ENCODE results near the gene L3MBTL4. TPM values are rescaled to one million over a fixed set of nuclear protein-coding genes. Genes with fewer than 3 reads are reported as not detected.
"Not testable (repeated sequence)": the region's sequence is repeated elsewhere in the genome, so short reads cannot be mapped to it uniquely, and the experiment has no call there.

The L3MBTL4 gene
- total RNA-seq, 1 donor from 2014 or later = 0.59 TPM

DNA sequence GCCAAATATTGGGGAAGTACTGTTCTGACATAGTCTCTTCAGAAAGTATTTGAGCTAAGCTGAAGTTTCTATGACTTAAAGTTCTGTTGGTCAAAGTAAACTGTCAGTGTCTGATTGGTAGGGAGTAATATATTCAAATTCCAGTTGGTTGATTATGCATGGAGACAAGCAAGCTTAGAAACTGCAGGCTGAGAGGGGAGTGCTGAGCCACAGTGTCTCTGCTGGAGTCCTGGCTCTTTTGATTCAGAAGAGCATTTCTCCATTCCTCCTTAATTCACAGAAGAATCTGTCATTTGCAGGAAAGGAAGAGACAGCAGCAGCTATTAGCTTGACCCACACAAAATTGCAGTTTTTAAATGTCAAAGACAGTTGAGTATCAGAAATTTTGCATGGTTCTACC is 318.0 kb downstream of the L3MBTL4 start:
- no peak for ATAC-seq (ENCODE audit: poor library complexity)
- intact Hi-C loops (cut with DNase I) = no loop called here
- no peak for DNase-seq

DNA sequence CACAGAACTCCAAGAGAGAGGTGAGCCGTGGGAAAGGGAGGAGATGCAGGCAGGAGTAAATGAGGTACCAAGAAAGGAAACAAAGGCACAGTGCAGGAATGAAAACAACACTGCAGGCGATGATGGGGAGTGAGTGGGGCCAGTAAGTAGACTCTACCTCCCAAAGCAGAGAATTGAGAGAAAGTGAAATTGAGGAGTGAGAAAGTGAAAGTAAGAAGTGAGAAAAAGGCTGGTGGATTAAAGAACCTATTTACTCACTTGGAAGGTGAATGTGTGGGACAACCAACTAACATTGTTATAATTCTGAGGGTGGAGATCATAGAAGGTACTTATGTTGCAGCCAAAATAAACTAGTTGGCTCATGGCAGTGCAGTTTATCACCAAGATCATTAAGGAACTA is 326.3 kb downstream of the L3MBTL4 start:
- DNase-seq (no peak), ATAC-seq (ENCODE audit: poor library complexity) (no peak)
- intact Hi-C loops (cut with DNase I) = no loop called here

DNA sequence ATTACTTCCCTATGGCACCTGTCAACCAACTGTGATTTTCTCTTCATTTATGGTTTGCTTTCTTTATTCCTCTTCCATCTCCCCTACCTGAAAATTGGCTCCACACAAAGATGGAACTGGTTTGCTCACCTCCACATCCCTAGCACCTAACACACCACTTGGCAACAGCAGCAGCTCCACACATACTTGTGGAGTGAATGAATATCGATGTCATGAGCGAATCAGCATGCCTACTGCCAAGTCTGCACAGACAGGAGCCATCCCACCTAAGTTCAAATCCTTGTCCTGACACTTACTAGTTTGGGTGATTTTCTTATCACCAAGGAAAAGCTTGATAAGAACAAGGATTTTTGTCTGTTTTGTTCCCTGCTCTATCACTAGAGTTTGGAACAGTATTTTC is 328.0 kb downstream of the L3MBTL4 start:
- intact Hi-C loops (cut with DNase I) = no loop called here

DNA sequence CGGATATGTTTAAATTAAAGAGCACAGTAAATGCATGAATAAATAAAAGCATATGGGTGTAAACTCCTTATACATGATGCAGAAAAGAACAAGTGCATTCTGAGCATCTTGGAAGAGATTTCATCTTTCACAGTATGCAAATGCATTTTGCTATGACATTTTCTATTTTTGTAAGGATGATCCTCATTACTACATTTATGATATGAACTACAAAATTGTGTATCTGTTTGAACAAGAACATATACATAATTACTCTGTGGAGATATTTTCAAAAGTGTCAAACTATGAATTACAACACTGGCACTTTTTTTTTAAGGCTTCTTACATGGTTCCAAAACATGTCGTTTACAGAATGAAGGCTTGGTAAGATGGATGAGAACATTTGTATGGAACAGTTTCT is 335.3 kb downstream of the L3MBTL4 start:
- intact Hi-C loops (cut with DNase I) = no loop called here

More for the DNA sequence above, 328.0 kb downstream of the L3MBTL4 start:
- ATAC-seq (ENCODE audit: poor library complexity) (no peak), DNase-seq (no peak)

DNA sequence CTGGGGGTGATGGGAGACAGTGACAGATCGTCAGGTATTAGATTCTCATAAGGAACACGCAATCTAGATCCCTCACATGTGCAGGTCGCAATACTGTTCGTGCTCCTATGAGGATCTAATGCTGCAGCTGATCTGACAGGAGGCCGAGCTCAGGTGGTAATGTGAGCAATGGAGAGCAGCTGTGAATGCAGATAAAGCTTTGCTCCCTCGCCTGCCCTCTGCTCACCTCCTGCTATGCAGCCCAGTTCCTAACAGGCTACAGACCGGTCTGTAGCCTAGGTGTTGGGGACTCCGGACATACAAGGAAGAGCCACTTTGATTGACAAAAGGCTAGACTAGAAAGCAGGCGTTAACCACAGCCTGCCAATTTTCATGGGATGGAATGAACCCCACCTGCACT is 335.8 kb downstream of the L3MBTL4 start:
- no peak for ATAC-seq (ENCODE audit: poor library complexity)
- DNase-seq = no peak
- intact Hi-C loops (cut with DNase I) = no loop called here

More for the DNA sequence above, 335.3 kb downstream of the L3MBTL4 start:
- DNase-seq = no peak
- no peak for ATAC-seq (ENCODE audit: poor library complexity)

DNA sequence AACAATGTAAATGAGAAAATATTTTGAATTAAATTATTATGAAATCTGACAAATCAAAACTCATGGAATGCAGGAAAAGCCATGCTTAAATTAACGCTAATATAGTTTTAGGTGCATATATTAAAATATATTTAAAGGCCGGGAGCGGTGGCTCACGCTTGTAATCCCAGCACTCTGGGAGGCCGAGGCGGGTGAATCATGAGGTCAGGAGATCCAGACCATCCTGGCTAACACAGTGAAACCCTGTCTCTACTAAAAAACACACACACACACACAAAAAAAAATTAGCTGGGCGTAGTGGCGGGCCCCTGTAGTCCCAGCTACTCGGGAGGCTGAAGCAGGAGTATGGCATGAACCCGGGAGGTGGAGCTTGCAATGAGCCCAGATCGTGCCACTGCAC is 342.3 kb downstream of the L3MBTL4 start:
- DNase-seq; intact Hi-C loops (cut with DNase I); ATAC-seq (ENCODE audit: poor library complexity): not testable (repeated sequence)

DNA sequence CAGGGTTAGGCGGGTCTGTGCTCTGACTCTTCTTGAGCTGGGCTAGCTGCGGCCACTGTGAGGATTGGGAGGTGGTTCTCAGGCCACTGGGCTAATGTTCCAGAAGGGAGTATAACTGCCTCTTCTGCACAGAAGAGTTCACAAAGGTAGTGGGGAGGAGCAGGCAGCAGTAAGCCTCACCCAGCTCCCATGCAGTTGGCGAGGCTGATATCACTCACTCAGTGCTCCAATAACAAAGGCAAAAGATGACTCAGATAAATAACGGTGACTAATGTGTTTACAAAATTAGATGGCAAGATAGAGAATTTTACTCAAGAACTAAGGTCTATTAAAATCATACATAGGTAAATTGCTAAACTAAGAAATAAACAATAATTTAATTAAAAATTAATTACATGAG is 345.2 kb downstream of the L3MBTL4 start:
- intact Hi-C loops (cut with DNase I) = no loop called here
- ATAC-seq (ENCODE audit: poor library complexity) (no peak), DNase-seq (no peak)

DNA sequence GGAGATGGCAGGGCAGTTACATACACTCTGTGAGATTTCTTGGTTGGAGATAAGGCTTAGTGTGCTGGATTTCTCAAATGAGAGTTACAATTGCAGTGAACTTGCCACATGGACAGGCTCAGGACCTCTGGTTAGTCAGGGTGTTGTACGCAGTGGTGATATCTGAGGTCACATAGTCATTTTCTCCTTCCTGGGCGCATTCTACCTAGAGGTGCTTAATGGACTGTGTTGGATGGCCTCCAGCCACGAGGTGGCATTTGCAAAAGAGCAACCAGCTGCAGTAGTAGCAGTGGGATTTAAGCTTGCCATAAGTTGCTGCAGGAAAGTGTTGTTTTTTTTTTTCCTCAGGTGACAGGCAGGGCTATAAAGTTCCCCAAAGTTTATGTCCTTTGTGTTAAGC is 345.6 kb downstream of the L3MBTL4 start:
- DNase-seq (no peak), ATAC-seq (ENCODE audit: poor library complexity) (no peak)
- intact Hi-C loops (cut with DNase I) = no loop called here

DNA sequence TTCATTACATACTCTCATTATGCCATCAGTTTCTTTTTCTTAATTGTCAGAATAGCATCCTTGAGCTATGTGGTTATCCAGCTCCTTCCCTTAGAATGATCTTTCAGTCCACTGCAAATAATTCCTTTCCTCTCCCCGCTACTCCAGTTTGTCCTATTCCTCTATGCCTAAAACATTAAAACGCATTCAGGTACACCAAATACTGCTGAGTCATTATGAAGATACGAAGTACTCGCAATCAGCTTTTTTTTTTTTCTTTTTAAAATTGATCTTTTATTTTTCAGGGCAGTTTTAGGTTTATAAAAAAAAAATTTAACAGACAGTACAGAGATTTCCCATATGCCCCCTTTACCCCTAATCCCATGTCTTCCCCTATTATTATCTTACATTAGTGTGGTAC is 354.6 kb downstream of the L3MBTL4 start:
- ATAC-seq (ENCODE audit: poor library complexity) (no peak), DNase-seq (no peak)
- intact Hi-C loops (cut with DNase I) = no loop called here

DNA sequence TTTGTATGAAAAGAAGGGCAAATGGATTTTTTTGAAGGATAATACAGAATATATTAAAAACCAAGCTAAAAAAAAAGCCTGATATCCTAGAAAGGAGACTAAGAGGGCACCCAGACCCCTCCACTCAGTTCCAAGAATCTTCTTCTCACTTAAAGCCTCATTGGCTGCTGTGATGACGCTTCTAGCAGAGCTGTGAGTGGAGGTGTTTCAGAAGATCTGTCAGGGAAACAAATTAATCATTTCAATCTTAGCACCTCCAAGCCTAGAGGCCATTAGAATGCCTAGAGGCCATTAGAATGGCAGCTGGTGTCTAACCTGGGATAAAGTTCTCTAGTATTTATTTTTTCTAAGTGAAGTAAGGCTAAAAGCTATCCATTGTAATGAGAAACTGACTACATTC is 355.2 kb downstream of the L3MBTL4 start:
- ATAC-seq (ENCODE audit: poor library complexity) (peak; percentile 21), DNase-seq (no peak)
- intact Hi-C loops (cut with DNase I) = no loop called here

DNA sequence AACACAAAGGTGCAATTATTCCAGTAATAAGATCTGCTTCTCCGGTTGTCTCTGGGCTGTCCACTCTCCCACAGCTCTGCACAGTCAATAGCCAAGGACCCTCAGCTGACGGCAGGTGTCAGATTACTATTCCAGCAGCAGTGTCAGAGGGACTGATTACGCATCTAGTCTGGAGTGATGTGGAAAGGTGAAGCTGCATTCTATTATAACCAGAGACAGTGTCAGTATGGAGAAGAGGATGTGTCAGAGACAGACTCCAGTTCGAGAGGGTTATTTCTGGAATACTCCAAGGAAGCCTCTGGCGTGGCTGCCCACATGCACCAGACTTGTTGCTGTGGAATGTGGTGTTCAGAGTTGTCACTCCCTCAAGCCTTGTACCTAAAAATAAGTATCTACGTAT is 355.8 kb downstream of the L3MBTL4 start:
- intact Hi-C loops (cut with DNase I) = no loop called here
- DNase-seq (peak; percentile 63), ATAC-seq (ENCODE audit: poor library complexity) (peak; percentile 96)

DNA sequence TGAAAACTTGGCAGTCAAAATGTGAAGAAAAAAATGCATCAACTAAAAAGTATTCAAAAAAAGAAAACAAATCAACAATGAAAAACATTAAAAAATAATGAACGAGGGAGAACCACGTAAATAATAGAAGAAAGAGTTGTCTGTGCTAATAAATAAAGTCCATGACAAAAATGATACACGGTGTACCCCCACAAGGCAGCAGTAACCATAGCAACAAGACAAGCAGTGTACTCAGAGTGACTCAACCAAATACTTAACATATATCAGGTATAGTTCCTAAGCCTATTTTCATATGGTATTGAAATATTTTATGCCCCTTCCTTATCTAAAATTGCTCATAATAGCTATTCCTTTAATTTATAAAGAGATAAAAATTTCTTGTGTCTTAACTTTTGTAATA is 357.1 kb downstream of the L3MBTL4 start:
- intact Hi-C loops (cut with DNase I) = no loop called here
- DNase-seq = no peak
- ATAC-seq (ENCODE audit: poor library complexity) = no peak

DNA sequence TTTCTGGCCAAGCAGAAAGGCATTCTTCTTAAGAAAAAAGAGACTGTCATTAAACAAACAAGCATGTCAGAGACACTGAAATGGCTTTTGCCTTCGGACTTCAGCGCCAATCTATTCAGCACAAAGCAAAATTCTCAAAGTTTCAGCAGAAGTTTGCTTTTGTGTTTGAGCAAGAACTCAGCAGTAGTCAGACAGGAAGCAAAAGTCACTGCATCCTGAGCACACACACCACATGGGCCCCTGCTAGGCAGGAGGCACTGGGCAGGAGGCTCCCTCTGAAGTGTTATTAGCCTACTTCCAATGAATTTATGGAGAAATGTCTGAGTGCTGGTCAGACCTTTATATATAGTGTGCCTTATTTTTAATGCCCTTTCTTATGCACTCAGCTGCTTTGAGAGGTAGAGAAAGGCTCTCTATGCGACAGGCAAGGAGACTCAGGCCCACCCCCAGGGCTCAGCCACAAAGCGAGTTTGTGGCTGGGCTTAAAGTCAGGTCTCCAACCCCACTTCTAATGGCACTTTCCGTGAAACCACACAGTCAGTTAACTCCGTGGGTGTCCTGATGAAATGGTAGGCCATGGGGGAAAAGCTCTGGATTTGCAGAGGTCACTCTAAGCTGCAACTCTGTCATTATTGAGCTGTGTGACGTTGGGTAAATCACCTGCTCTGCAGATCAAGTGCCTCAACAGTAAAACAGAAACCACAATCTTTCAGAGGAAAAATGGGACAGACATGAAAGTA is 358.4 kb downstream of the L3MBTL4 start:
- ATAC-seq (ENCODE audit: poor library complexity) = no peak
- DNase-seq = no peak
- intact Hi-C loops (cut with DNase I) = no loop called here

DNA sequence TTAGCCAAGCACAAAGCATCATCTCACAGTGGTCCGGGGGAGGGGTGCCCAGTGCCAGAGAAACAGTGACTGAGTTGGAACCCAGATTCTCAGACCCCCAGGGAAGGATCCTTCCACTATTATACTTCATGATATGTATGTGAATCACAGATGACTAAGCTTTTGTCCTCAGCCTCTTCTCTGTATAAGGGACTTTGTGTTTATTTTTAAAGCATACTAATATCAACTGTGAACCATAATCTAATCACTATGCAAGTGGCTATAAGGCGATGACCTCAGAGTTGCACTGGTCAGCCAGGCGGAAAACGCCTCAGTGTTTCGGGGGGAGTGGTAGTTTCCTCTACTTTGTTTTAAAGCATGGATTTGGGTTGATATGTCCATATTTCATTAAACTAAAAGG is 359.0 kb downstream of the L3MBTL4 start:
- ATAC-seq (ENCODE audit: poor library complexity) (no peak), DNase-seq (no peak)
- intact Hi-C loops (cut with DNase I) = no loop called here

DNA sequence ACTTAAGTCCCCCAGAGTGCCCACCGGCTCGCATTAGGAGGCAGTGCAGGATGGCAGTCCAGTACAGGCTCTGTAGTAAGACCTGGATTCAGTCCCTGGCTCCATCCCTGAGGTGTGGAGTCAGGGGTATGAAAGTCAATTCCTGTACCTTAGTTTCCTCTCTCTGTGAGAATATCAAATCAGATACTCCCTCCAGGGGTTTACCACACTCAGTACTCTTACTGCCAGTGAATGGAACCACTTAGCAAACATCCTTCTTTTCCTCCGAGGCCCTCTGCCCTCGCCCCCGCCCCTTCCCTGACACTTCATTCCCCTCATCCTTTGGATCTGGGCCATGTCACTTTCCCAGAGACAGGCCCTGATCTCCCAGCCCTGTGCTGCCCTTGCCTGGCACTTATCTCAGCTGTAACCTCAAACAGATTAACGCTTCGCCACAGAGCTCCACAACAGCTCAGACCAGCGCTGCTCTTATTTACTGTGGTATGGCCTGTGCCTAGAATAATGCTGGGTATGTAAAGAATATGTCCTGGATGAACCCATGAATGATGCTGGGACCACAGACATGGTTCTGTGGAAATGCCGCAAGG is 360.4 kb downstream of the L3MBTL4 start:
- intact Hi-C loops (cut with DNase I) = no loop called here
- ATAC-seq (ENCODE audit: poor library complexity) (no peak), DNase-seq (no peak)

DNA sequence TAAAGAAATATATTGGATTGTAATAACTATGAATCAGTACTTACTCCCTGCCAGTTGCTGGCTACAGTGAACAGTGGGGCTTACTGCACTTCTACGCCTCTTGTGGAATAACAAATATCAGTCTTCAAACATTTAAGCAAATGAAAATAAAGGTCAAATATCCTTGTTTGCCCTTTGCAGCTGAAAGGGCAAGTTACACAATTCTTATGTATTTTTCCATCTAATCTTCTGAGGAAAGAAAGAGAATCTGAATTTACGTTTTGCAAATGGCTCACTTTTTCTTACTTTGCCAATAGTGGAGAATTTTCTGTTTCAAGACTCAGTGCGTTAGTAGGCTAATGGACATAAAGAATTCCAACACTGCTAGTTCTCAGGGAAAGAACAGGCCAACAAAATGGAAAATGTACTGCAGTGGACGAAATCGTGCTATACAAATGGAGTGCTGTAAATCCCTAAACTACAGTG is 362.2 kb downstream of the L3MBTL4 start:
- ATAC-seq (ENCODE audit: poor library complexity) (no peak), DNase-seq (no peak)
- intact Hi-C loops (cut with DNase I) = no loop called here

DNA sequence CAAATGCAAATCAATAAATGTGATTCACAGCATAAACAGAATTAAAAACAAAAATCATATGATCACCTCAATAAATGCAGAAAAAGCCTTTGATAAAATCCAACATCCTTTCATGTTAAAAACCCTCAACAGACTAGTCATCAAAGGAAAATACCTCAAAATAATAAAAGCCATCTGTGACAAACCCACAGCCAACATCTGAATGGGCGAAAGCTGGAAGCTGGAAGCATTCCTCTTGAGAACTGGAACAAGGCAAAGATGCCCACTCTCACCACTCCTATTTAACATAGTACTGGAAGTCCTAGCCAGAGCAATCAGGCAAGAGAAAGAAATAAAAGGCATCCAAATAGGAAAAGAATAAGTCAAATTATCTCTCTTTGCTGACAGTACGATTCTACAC is 367.1 kb downstream of the L3MBTL4 start:
- intact Hi-C loops (cut with DNase I); ATAC-seq (ENCODE audit: poor library complexity); DNase-seq: not testable (repeated sequence)

DNA sequence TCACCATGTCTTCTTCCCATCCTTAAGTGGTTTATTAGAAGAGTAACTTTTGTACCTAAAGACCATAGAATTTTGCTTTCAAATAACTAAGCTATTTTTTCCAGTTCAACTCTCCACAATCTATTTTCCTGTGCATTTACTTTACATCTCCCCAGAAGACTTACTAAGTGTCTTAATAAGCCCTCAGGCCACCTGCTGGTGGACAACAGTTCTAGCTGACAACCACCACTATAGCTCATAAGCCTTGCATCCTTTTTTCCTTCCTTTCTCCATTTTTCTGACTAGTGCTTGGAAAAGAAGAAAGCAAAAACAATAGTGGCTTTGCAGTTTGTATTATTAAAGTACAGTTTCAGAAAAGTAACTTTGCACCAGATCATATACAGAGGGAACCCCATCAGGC is 369.9 kb downstream of the L3MBTL4 start:
- ATAC-seq (ENCODE audit: poor library complexity) (no peak), DNase-seq (no peak)
- intact Hi-C loops (cut with DNase I) = no loop called here

DNA sequence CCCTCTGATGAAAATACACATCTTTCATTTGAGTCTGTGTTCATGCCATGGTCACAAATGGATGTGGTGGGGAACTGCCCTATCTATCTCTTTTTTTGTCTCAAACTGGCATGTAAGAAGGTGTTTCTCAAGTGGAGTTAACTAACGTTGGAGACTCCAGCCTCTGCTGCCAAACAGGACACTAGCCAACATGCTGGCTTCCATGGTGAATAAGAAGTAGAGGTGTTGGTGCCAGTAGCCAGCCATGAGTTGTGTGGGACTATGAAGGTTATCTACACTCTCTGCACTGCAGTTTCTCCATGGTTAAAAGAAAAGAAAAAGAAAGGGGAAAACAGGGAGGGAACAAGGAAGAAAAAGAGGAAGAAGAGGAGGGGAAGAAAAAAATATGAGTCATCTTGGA is 370.4 kb downstream of the L3MBTL4 start:
- ATAC-seq (ENCODE audit: poor library complexity) = no peak
- DNase-seq = no peak
- intact Hi-C loops (cut with DNase I) = no loop called here

DNA sequence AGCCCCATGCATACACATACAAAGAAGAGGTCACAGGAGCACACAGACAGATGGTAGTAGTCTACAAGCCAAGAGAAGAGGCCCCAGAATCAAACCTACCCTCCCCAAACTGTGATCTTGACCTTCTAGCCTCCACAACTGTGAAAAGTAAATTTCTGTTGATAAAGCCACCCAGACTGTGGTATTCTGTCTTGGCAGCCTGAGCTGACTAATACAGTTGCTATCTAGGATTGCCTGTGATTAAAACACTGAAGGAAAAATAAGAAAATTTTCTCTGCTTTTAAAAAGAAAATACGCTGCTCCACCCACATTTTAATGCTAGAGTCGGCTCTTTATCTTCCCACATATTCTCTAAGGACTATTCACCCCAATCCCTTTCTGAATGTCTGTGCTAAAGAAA is 375.7 kb downstream of the L3MBTL4 start:
- DNase-seq = no peak
- intact Hi-C loops (cut with DNase I) = no loop called here
- ATAC-seq (ENCODE audit: poor library complexity) = no peak

DNA sequence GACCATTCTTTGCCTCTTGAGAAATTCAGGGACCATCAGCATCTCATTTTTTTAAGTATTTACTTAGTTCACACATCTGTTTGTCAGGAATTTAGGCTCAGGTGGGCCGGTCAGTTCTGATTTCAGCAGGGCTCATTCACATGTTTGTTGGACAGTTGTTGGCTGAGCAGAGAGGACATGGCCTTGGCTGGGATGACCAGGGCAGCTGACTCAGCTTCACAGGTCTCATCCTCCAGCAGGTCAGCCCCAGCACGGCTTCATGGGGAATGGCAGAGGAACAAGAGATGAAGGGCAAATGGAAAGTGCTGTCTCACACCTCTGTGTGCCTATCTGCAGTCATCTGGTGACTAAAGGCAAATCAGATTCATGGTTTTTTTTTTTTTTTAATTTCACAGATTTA is 383.3 kb downstream of the L3MBTL4 start:
- ATAC-seq (ENCODE audit: poor library complexity) (no peak), DNase-seq (no peak)
- intact Hi-C loops (cut with DNase I) = no loop called here
